ENCODE data around the gene TLN1.

Gene TLN1

GRCh38 chr9:35656831-35657545 lies 75.0 kb downstream of the TLN1 start:
- no peak for TF ChIP-seq CTCF (IDR thresholded peaks at IDR 0.05; ENCODE audit: low read depth, low read length)
- DNase-seq (ENCODE audit: extremely low read depth, low read depth), result no peak

DNA sequence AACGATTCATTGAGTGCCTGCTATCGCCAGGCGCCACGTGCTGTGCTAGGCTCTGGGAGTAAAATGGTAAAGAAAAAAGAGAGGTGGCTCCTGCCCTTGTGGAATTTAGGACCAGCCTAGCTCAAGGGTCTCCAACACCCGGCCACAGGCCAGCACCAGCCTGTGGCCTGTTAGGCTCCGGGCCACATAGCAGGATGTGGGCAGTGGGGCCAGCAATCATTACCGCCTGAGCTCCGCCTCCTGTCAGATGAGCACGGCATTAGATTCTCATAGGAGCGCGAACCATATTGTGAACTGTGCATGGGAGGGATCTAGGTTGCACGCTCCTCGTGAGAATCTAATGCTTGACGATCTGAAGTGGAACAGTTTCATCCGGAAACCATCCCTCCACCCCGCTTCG lies 75.6 kb downstream of the TLN1 start:
- no peak for DNase-seq (ENCODE audit: extremely low read depth, low read depth)
- TF ChIP-seq CTCF (IDR thresholded peaks at IDR 0.05; ENCODE audit: low read depth, low read length), result no peak

- no peak for TF ChIP-seq CTCF (IDR thresholded peaks at IDR 0.05; ENCODE audit: low read depth, low read length)
- no peak for DNase-seq (ENCODE audit: extremely low read depth, low read depth)
Measured at GRCh38 chr9:35653611-35654010, 78.4 kb downstream of the TLN1 start.

DNA sequence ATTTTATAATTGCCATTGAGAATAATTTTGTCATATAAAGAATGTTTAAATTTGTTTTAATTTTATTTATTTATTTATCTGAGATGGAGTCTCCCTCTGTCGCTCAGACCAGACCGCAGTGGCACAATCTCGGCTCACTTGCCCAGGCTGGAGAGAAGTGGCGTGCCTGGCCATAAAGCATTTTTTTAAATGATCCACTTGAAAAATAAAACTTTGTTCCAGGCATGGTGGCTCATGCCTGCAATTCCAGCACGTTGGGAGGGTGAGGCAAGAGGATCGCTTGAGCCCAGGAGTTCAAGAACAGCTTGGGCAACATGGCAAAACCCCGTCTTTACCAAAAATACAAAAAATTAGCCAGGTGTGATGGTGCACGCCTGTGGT lies 79.2 kb downstream of the TLN1 start:
- no peak for TF ChIP-seq CTCF (IDR thresholded peaks at IDR 0.05; ENCODE audit: low read depth, low read length)
- DNase-seq (ENCODE audit: extremely low read depth, low read depth), result no peak

GRCh38 chr9:35651956-35652828 lies 79.8 kb downstream of the TLN1 start:
- TF ChIP-seq CTCF (IDR thresholded peaks at IDR 0.05; ENCODE audit: low read depth, low read length), result no peak
- no peak for DNase-seq (ENCODE audit: extremely low read depth, low read depth)

GRCh38 chr9:35650341-35651158 lies 81.4 kb downstream of the TLN1 start, which contains the start of gene SIT1:
Gene SIT1 (minus strand): TSS chr9:35650931. CDS start chr9:35650853, 78 bp downstream.
- DNase-seq (ENCODE audit: extremely low read depth, low read depth), result no peak
- no peak for TF ChIP-seq CTCF (IDR thresholded peaks at IDR 0.05; ENCODE audit: low read depth, low read length)
